Lower lobe of right lung (tissue), 2 donors: Measurements from ENCODE around the gene VAV2. TPM values are rescaled to one million over a fixed set of nuclear protein-coding genes. Genes with fewer than 3 reads are reported as not detected.

ENCODE experiments used
- ATAC-seq, 2 donors: fragments of 200-7000 bp; cut with Tn5 transposase; one replicate each; pipeline ENCODE4 v1.9.1; 2020 to 2022; ENCODE audit warnings: mild to moderate bottlenecking in 2 of 2, moderate library complexity in 2 of 2
- DNase-seq: peaks from one replicate; pipeline ENCODE4 v3.0.0-alpha.2; 2020
- H3K27ac ChIP-seq: fragments of 200-600 bp; one replicate; pipeline ENCODE4 v1.8.0; 2022
- H3K27me3 ChIP-seq: fragments of 200-600 bp; one replicate; pipeline ENCODE4 v1.8.0; 2022; ENCODE audit warnings: low read depth
- H3K36me3 ChIP-seq: fragments of 200-600 bp; one replicate; pipeline ENCODE4 v1.8.0; 2022; ENCODE audit warnings: mild to moderate bottlenecking
- H3K4me1 ChIP-seq: fragments of 200-600 bp; one replicate; pipeline ENCODE4 v1.8.0; 2022
- H3K4me3 ChIP-seq: fragments of 200-600 bp; one replicate; pipeline ENCODE4 v1.8.0; 2022; ENCODE audit warnings: mild to moderate bottlenecking
- H3K9me3 ChIP-seq: fragments of 200-600 bp; one replicate; pipeline ENCODE4 v1.8.0; 2022
- CTCF ChIP-seq: fragments of 200-600 bp; IDR thresholded peaks from one replicate; pipeline ENCODE4 v1.8.0; 2022; ENCODE audit warnings: antibody characterized with exemption, mild to moderate bottlenecking
- intact Hi-C: fragments of 100-400 bp; cut with DNase I; formaldehyde crosslinking; loops from one replicate; pipeline ENCODE4 v1.11.0; 2022
- total RNA-seq: library from RNA; stranded (reverse); fragmentation: NEBNext Ultra II Directional; extraction: Animal tissue kit (Norgen Biotek cat#: 25700); gene quantifications from one replicate; pipeline ENCODE4 v1.2.1, GENCODE V29; 2021
- donor health status: DM: no; HTN: yes; CAD: no; lungs with severe emphysema.

Gene VAV2
- total RNA-seq, 1 donor from 2014 or later: 26.9 TPM

- no peaks in the 10 kb centered on the region for H3K27me3 ChIP-seq
- no peak overlapping the region for H3K4me3 ChIP-seq
- H3K27ac ChIP-seq: no peak overlapping the region
- TF ChIP-seq CTCF: no peak
- H3K4me1 ChIP-seq: peaks cover 54% of the 10 kb centered on the region
- H3K36me3 ChIP-seq: no peaks in the 10 kb centered on the region
- DNase-seq: peak; percentile 43
- intact Hi-C loops: no loop called here
- ATAC-seq: no peak
- no peaks in the 10 kb centered on the region for H3K9me3 ChIP-seq
Observed at GRCh38 chr9:133953976-133954709, 38.0 kb downstream of the VAV2 start.

GRCh38 chr9:133953621-133953975, 38.5 kb downstream of the VAV2 start:
- intact Hi-C loops: no loop called here
- DNase-seq: peak; percentile 35
- TF ChIP-seq CTCF: no peak
- no peaks in the 10 kb centered on the region for H3K27me3 ChIP-seq
- ATAC-seq: no peak
- peaks cover 49% of the 10 kb centered on the region for H3K4me1 ChIP-seq
- H3K36me3 ChIP-seq: no peaks in the 10 kb centered on the region
- H3K4me3 ChIP-seq: no peak overlapping the region
- H3K9me3 ChIP-seq: no peaks in the 10 kb centered on the region
- no peak overlapping the region for H3K27ac ChIP-seq

- Histone ChIP-seq H3K9me3 (no peaks in the 10 kb centered on the region), H3K36me3 (no peaks in the 10 kb centered on the region), H3K27me3 (no peaks in the 10 kb centered on the region), H3K27ac (no peak overlapping the region), H3K4me1 (peaks cover 49% of the 10 kb centered on the region), H3K4me3 (no peak overlapping the region)
- intact Hi-C loops: no loop called here
- no peak for ATAC-seq
- peak; percentile 41 for DNase-seq
- no peak for TF ChIP-seq CTCF
Observed at GRCh38 chr9:133952598-133953550, 39.2 kb downstream of the VAV2 start.

- intact Hi-C loops: no loop called here
- peaks cover 46% of the 10 kb centered on the region for H3K4me1 ChIP-seq
- no peaks in the 10 kb centered on the region for H3K36me3 ChIP-seq
- no peak for TF ChIP-seq CTCF
- DNase-seq: peak; percentile 30
- ATAC-seq: no peak
- no peaks in the 10 kb centered on the region for H3K9me3 ChIP-seq
- H3K4me3 ChIP-seq: no peak overlapping the region
- H3K27me3 ChIP-seq: no peaks in the 10 kb centered on the region
- H3K27ac ChIP-seq: peak overlapping the region; percentile 51
Observed at GRCh38 chr9:133951265-133951664, 40.9 kb downstream of the VAV2 start.

- ATAC-seq: peak; percentile 51 to 62
- DNase-seq: peak; percentile 51
- intact Hi-C loops: no loop called here
- Histone ChIP-seq H3K9me3 (no peaks in the 10 kb centered on the region), H3K4me1 (peaks cover 46% of the 10 kb centered on the region), H3K27me3 (no peaks in the 10 kb centered on the region), H3K27ac (peak overlapping the region; percentile 51), H3K4me3 (no peak overlapping the region), H3K36me3 (no peaks in the 10 kb centered on the region)
- TF ChIP-seq CTCF: no peak
Observed at GRCh38 chr9:133950629-133951111, 41.5 kb downstream of the VAV2 start.
